HCT116 (cell line): ENCODE results near the gene CIB4. TPM values are rescaled to one million over a fixed set of nuclear protein-coding genes. Genes with fewer than 3 reads are reported as not detected.

Source experiments
- ATAC-seq: fragments of 200-7000 bp; cut with Tn5 transposase; 2 replicates; pipeline ENCODE4 v1.9.1; 2020; ENCODE audit warnings: mild to moderate bottlenecking, moderate library complexity
- BruUV-seq: library from RNA; stranded (reverse); fragments of 400-500 nt; replicated peaks from 2 replicates; lab custom pipeline; 2021; lab: Mats Ljungman, UMichigan
- CTCF ChIA-PET: fragments of 300-600 bp; sonication (Branson Sonifier 250); formaldehyde crosslinking; loops from one replicate; lab custom pipeline; 2021; ENCODE audit warnings: antibody characterized with exemption; lab: Charles Lee
- POLR2A ChIA-PET: fragments of 300-600, 350-600 bp; sonication (Branson Sonifier 250); formaldehyde crosslinking; loops from one replicate; lab custom pipeline; 2021; ENCODE audit warnings: antibody characterized with exemption; lab: Charles Lee
- RAD21 ChIA-PET, 2 experiments: fragments of 300-600 bp; sonication (Branson Sonifier 250); formaldehyde crosslinking; loops; one replicate each; lab custom pipeline; 2023; ENCODE audit warnings: low total read pairs in 2 of 2; ENCODE audit not compliant: uncharacterized antibody in 2 of 2, unreplicated experiment in 2 of 2, low non-redundant PET in 1 of 2; lab: Charles Lee
- DNase-seq: peaks from one replicate; pipeline ENCODE4 v3.0.0-alpha.2; 2010; ENCODE audit warnings: low read depth, low spot score
- H2AFZ ChIP-seq: fragments of 200-600 bp; shearing (Covaris generic), sonication (generic); 2 replicates; pipeline ENCODE4 v1.6.1; 2017; ENCODE audit warnings: low read depth, mixed run types, mixed read lengths, antibody characterized with exemption, low read length; ENCODE audit not compliant: poor library complexity, severe bottlenecking
- H3K27ac ChIP-seq: 2 replicates; pipeline ENCODE4 v1.5.1; 2012; ENCODE audit warnings: low read depth, low read length
- H3K27me3 ChIP-seq: fragments of 200-600 bp; sonication (generic); 2 replicates; pipeline ENCODE4 v1.6.1; 2016; ENCODE audit warnings: mixed run types, low read length, mixed read lengths; ENCODE audit not compliant: insufficient read depth
- H3K36me3 ChIP-seq, 2 experiments: fragments of 200-500 bp in 1 of 2; fragments of 200-600 bp in 1 of 2; sonication (Bioruptor generic) in 1 of 2; sonication (generic) in 1 of 2; 2 replicates each; pipeline versions ENCODE4 v1.5.1 to v1.6.1; 2014 to 2016; ENCODE audit warnings: low read length in 2 of 2, inconsistent platforms in 1 of 2, mixed read lengths in 1 of 2, mixed run types in 1 of 2; ENCODE audit not compliant: insufficient read depth in 2 of 2, control insufficient read depth in 1 of 2
- H3K4me1 ChIP-seq, 2 experiments: fragments of 200-600 bp in 1 of 2; sonication (generic) in 1 of 2; 2 replicates each; pipeline versions ENCODE4 v1.5.1 to v1.6.1; 2012 to 2017; ENCODE audit warnings: low read length in 2 of 2, inconsistent platforms in 1 of 2, mild to moderate bottlenecking in 1 of 2, mixed read lengths in 1 of 2, mixed run types in 1 of 2, moderate library complexity in 1 of 2; ENCODE audit not compliant: insufficient read depth in 2 of 2, control insufficient read depth in 1 of 2
- H3K4me2 ChIP-seq: fragments of 200-600 bp; sonication (generic); 2 replicates; pipeline ENCODE4 v1.6.1; 2017; ENCODE audit warnings: mixed run types, low read length, mixed read lengths
- H3K4me3 ChIP-seq, 2 experiments: fragments of 200-600 bp in 1 of 2; sonication (generic) in 1 of 2; replicated peaks in 1 of 2; 2 replicates each; pipeline ENCODE4 v1.5.1; 2011 to 2016; ENCODE audit warnings: low read length in 2 of 2, control low read depth in 1 of 2, low read depth in 1 of 2, mild to moderate bottlenecking in 1 of 2, mixed read lengths in 1 of 2, mixed run types in 1 of 2
- H3K79me2 ChIP-seq: fragments of 200-600 bp; sonication (generic); 2 replicates; pipeline ENCODE4 v1.6.1; 2017; ENCODE audit warnings: mild to moderate bottlenecking, mixed run types, low read length, moderate library complexity, mixed read lengths; ENCODE audit not compliant: insufficient read depth
- H3K9ac ChIP-seq: fragments of 200-600 bp; sonication (generic); 2 replicates; pipeline ENCODE4 v1.6.1; 2016; ENCODE audit warnings: low read length, mixed read lengths
- H3K9me2 ChIP-seq: fragments of 200-600 bp; sonication (generic), shearing (Covaris generic); 2 replicates; pipeline ENCODE4 v1.6.1; 2017; ENCODE audit warnings: mixed run types, mild to moderate bottlenecking, moderate library complexity; ENCODE audit not compliant: insufficient read depth
- H3K9me3 ChIP-seq, 2 experiments: fragments of 200-500 bp in 1 of 2; fragments of 200-600 bp in 1 of 2; sonication (Bioruptor generic) in 1 of 2; sonication (generic) in 1 of 2; 2 replicates each; pipeline ENCODE4 v1.6.1; 2014 to 2017; ENCODE audit warnings: low read length in 2 of 2, mixed read lengths in 2 of 2, inconsistent platforms in 1 of 2, low read depth in 1 of 2, mild to moderate bottlenecking in 1 of 2, mixed run types in 1 of 2, moderate library complexity in 1 of 2; ENCODE audit not compliant: control insufficient read depth in 1 of 2, insufficient read depth in 1 of 2
- H4K20me1 ChIP-seq: fragments of 200-600 bp; sonication (generic), shearing (Covaris generic); 2 replicates; pipeline ENCODE4 v1.6.1; 2017; ENCODE audit warnings: mixed run types, mild to moderate bottlenecking, moderate library complexity; ENCODE audit not compliant: insufficient read depth
- CBX3 ChIP-seq: IDR thresholded peaks from 2 replicates; pipeline ENCODE4 v1.6.1; 2012; ENCODE audit warnings: low read depth
- CEBPB ChIP-seq: IDR thresholded peaks from 2 replicates; pipeline ENCODE4 v1.6.1; 2012; ENCODE audit warnings: low read depth
- EGR1 ChIP-seq: IDR thresholded peaks from 2 replicates; pipeline ENCODE4 v1.6.1; 2012; ENCODE audit warnings: low read depth
- ELF1 ChIP-seq: IDR thresholded peaks from 2 replicates; pipeline ENCODE4 v1.6.1; 2012; ENCODE audit warnings: low read depth, borderline replicate concordance
- EZH2 ChIP-seq: fragments of 200-600 bp; sonication (generic); IDR thresholded peaks from 2 replicates; pipeline ENCODE4 v1.6.1; 2017; ENCODE audit warnings: antibody characterized with exemption, mixed run types
- FOSL1 ChIP-seq: IDR thresholded peaks from 2 replicates; pipeline ENCODE4 v1.6.1; 2012; ENCODE audit warnings: low read depth
- JUND ChIP-seq: IDR thresholded peaks from 2 replicates; pipeline ENCODE4 v1.6.1; 2012
- POLR2A ChIP-seq: IDR thresholded peaks from 2 replicates; pipeline ENCODE4 v1.7.0; 2011; ENCODE audit warnings: borderline replicate concordance; ENCODE audit not compliant: insufficient read depth, insufficient read length; ENCODE audit errors: extremely low read depth
- RAD21 ChIP-seq: IDR thresholded peaks from 2 replicates; pipeline ENCODE4 v1.6.1; 2012; ENCODE audit warnings: low read depth, mild to moderate bottlenecking
- SIN3A ChIP-seq: IDR thresholded peaks from 2 replicates; pipeline ENCODE4 v1.6.1; 2012; ENCODE audit warnings: low read depth
- SP1 ChIP-seq: IDR thresholded peaks from 2 replicates; pipeline ENCODE4 v1.6.1; 2012; ENCODE audit warnings: low read depth
- TCF7L2 ChIP-seq: IDR thresholded peaks from 2 replicates; pipeline ENCODE4 v1.7.0; 2011; ENCODE audit warnings: borderline replicate concordance, inconsistent platforms; ENCODE audit not compliant: insufficient read depth, insufficient read length; ENCODE audit errors: extremely low read depth
- YY1 ChIP-seq: IDR thresholded peaks from 2 replicates; pipeline ENCODE4 v1.6.1; 2011; ENCODE audit warnings: low read length, low read depth, moderate library complexity, mild to moderate bottlenecking; ENCODE audit not compliant: insufficient replicate concordance; ENCODE audit errors: extremely low read depth
- ZFX ChIP-seq: fragments of 450-650 bp; IDR thresholded peaks from 2 replicates; pipeline ENCODE4 v1.6.1; 2017
- ZNF274 ChIP-seq: fragments of 200-500 bp; sonication (Bioruptor generic); IDR thresholded peaks from 2 replicates; pipeline ENCODE4 v1.6.1; 2014; ENCODE audit warnings: mild to moderate bottlenecking, low read depth, low read length, inconsistent platforms
- intact Hi-C: fragments of 100-400 bp; cut with micrococcal nuclease; formaldehyde crosslinking; loops from 2 replicates; pipeline ENCODE4 v1.10.0; 2022
- total RNA-seq: library from RNA; stranded (reverse); gene quantifications from one replicate; pipeline ENCODE4 v1.2.1, GENCODE V29; 2021; ENCODE audit not compliant: unreplicated experiment
- TF ChIP-seq, protein P1 (sequence below): IDR thresholded peaks from 2 replicates; pipeline ENCODE4 v1.6.1; 2012; ENCODE audit warnings: low read depth
- TF ChIP-seq, protein P2 (sequence below): IDR thresholded peaks from 2 replicates; pipeline ENCODE4 v1.6.1; 2012
- TF ChIP-seq, protein P3 (sequence below), 3 experiments: fragments of 200-600 bp in 1 of 3; sonication (generic) in 1 of 3; IDR thresholded peaks in 2 of 3; conservative IDR thresholded peaks in 1 of 3; 2 replicates each; pipeline ENCODE4 v1.5.1; 2012 to 2017; ENCODE audit warnings: low read depth in 2 of 3, low read length in 2 of 3, antibody characterized with exemption in 1 of 3, borderline replicate concordance in 1 of 3, control low read depth in 1 of 3, mild to moderate bottlenecking in 1 of 3, mixed read lengths in 1 of 3, mixed run types in 1 of 3, moderate library complexity in 1 of 3; ENCODE audit not compliant: insufficient read depth in 1 of 3
- TF ChIP-seq, protein P4 (sequence below): IDR thresholded peaks from 2 replicates; pipeline ENCODE4 v1.6.1; 2012
- TF ChIP-seq, protein P5 (sequence below): IDR thresholded peaks from 2 replicates; pipeline ENCODE4 v1.6.1; 2011; ENCODE audit warnings: mild to moderate bottlenecking, low read length, moderate library complexity; ENCODE audit not compliant: insufficient replicate concordance; ENCODE audit errors: extremely low read depth

CIB4 gene
- total RNA-seq, 1 experiment from 2014 or later: not detected

DNA sequence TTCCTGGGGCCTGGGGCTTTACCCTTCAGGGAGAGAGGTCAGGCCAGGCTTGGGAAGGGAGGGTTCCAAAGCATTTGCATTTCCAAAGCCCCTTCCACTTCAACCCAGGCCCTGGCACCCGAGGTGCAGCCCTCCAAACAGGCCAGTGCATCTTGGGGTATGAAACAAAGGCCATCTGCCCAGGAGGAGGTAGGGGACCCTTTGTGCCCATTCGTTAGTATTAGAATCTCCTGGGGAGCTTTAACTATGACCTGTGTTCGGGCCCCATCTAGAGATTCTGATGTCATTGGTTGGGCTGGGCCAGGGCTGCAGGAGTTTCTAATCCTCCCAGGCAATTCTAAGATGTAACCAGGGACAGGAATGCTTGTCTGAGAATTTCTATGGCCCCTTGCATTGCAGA lies 73.6 kb downstream of the CIB4 start:
- ATAC-seq: no peak
- TF ChIP-seq, protein P1, sequence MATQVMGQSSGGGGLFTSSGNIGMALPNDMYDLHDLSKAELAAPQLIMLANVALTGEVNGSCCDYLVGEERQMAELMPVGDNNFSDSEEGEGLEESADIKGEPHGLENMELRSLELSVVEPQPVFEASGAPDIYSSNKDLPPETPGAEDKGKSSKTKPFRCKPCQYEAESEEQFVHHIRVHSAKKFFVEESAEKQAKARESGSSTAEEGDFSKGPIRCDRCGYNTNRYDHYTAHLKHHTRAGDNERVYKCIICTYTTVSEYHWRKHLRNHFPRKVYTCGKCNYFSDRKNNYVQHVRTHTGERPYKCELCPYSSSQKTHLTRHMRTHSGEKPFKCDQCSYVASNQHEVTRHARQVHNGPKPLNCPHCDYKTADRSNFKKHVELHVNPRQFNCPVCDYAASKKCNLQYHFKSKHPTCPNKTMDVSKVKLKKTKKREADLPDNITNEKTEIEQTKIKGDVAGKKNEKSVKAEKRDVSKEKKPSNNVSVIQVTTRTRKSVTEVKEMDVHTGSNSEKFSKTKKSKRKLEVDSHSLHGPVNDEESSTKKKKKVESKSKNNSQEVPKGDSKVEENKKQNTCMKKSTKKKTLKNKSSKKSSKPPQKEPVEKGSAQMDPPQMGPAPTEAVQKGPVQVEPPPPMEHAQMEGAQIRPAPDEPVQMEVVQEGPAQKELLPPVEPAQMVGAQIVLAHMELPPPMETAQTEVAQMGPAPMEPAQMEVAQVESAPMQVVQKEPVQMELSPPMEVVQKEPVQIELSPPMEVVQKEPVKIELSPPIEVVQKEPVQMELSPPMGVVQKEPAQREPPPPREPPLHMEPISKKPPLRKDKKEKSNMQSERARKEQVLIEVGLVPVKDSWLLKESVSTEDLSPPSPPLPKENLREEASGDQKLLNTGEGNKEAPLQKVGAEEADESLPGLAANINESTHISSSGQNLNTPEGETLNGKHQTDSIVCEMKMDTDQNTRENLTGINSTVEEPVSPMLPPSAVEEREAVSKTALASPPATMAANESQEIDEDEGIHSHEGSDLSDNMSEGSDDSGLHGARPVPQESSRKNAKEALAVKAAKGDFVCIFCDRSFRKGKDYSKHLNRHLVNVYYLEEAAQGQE: no peak
- no peak for TF ChIP-seq POLR2A
- TF ChIP-seq, protein P2, sequence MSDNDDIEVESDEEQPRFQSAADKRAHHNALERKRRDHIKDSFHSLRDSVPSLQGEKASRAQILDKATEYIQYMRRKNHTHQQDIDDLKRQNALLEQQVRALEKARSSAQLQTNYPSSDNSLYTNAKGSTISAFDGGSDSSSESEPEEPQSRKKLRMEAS: no peak
- TF ChIP-seq CEBPB: no peak
- TF ChIP-seq RAD21: no peak
- TF ChIP-seq, protein P3, sequence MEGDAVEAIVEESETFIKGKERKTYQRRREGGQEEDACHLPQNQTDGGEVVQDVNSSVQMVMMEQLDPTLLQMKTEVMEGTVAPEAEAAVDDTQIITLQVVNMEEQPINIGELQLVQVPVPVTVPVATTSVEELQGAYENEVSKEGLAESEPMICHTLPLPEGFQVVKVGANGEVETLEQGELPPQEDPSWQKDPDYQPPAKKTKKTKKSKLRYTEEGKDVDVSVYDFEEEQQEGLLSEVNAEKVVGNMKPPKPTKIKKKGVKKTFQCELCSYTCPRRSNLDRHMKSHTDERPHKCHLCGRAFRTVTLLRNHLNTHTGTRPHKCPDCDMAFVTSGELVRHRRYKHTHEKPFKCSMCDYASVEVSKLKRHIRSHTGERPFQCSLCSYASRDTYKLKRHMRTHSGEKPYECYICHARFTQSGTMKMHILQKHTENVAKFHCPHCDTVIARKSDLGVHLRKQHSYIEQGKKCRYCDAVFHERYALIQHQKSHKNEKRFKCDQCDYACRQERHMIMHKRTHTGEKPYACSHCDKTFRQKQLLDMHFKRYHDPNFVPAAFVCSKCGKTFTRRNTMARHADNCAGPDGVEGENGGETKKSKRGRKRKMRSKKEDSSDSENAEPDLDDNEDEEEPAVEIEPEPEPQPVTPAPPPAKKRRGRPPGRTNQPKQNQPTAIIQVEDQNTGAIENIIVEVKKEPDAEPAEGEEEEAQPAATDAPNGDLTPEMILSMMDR (IDR thresholded peaks at IDR 0.05 in 2 of 3, conservative IDR thresholded peaks at IDR 0.05 in 1 of 3; ENCODE audit: borderline replicate concordance in 1 of 3, insufficient read depth in 1 of 3, low read depth in 2 of 3, low read length in 2 of 3): no peak
- TF ChIP-seq EGR1: no peak
- no peak for TF ChIP-seq JUND
- no peak for TF ChIP-seq ZNF274
- TF ChIP-seq ELF1: no peak
- no peak for TF ChIP-seq SIN3A
- no peak for TF ChIP-seq CBX3
- TF ChIP-seq TCF7L2: no peak
- TF ChIP-seq SP1: no peak
- TF ChIP-seq, protein P4, sequence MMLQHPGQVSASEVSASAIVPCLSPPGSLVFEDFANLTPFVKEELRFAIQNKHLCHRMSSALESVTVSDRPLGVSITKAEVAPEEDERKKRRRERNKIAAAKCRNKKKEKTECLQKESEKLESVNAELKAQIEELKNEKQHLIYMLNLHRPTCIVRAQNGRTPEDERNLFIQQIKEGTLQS: no peak
- no peak for TF ChIP-seq ZFX
- no peak for TF ChIP-seq YY1
- TF ChIP-seq, protein P5, sequence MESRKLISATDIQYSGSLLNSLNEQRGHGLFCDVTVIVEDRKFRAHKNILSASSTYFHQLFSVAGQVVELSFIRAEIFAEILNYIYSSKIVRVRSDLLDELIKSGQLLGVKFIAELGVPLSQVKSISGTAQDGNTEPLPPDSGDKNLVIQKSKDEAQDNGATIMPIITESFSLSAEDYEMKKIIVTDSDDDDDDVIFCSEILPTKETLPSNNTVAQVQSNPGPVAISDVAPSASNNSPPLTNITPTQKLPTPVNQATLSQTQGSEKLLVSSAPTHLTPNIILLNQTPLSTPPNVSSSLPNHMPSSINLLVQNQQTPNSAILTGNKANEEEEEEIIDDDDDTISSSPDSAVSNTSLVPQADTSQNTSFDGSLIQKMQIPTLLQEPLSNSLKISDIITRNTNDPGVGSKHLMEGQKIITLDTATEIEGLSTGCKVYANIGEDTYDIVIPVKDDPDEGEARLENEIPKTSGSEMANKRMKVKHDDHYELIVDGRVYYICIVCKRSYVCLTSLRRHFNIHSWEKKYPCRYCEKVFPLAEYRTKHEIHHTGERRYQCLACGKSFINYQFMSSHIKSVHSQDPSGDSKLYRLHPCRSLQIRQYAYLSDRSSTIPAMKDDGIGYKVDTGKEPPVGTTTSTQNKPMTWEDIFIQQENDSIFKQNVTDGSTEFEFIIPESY: no peak
- TF ChIP-seq EZH2: no peak
- no peak for TF ChIP-seq FOSL1
- no peaks in the 10 kb centered on the region for H3K9me3 ChIP-seq
- H3K4me2 ChIP-seq: no peak overlapping the region
- no peak overlapping the region for H3K9ac ChIP-seq
- no peaks in the 10 kb centered on the region for H4K20me1 ChIP-seq
- H3K4me1 ChIP-seq: peaks cover 12% of the 10 kb centered on the region in 2 experiments
- ChIA-PET CTCF (no interaction called here), RAD21 (no interaction called here), POLR2A (no interaction called here)
- H3K9me2 ChIP-seq: no peaks in the 10 kb centered on the region
- H3K4me3 ChIP-seq: no peak overlapping the region
- no peaks in the 10 kb centered on the region for H3K27me3 ChIP-seq
- no peak overlapping the region for H3K27ac ChIP-seq
- H3K36me3 ChIP-seq: no peaks in the 10 kb centered on the region
- no peak overlapping the region for H2AFZ ChIP-seq
- no peak for DNase-seq
- no TSS peak for BruUV-seq
- intact Hi-C loops: no loop called here
- H3K79me2 ChIP-seq: no peaks in the 10 kb centered on the region
